SK-N-SH treated with all-trans-retinoic acid at 6 μM for 48 hours (cell line): ENCODE data around the gene RBM44.

Source experiments
- BACH2 ChIP-seq: fragments of 250-450 bp; sonication (Bioruptor Pico); IDR thresholded peaks from 2 replicates; pipeline ENCODE4 v1.9.0; 2021; ENCODE audit warnings: mild to moderate bottlenecking, borderline replicate concordance
- RARB ChIP-seq: fragments of 250-450 bp; sonication (Bioruptor Pico); IDR thresholded peaks from 2 replicates; pipeline ENCODE4 v1.8.0; 2021; ENCODE audit warnings: mild to moderate bottlenecking, moderate library complexity
- ZC3H10 ChIP-seq: fragments of 250-450 bp; sonication (Bioruptor Pico); IDR thresholded peaks from 2 replicates; pipeline ENCODE4 v1.5.1; 2021; ENCODE audit warnings: mild to moderate bottlenecking, moderate library complexity
- ZNF565 ChIP-seq: fragments of 450-650 bp; formaldehyde crosslinking; conservative IDR thresholded peaks from 2 replicates; pipeline ENCODE4 v1.5.0; 2020; ENCODE audit warnings: low read depth, mild to moderate bottlenecking, moderate library complexity
- TF ChIP-seq, protein P1 (sequence below): fragments of 250-450 bp; sonication (Bioruptor Pico); IDR thresholded peaks from 2 replicates; pipeline ENCODE4 v1.5.1; 2020; ENCODE audit warnings: low read depth, mild to moderate bottlenecking, moderate library complexity
- TF ChIP-seq, protein P2 (sequence below): fragments of 250-450 bp; sonication (Bioruptor Pico); IDR thresholded peaks from 2 replicates; pipeline ENCODE4 v1.8.0; 2021; ENCODE audit warnings: low read depth, mild to moderate bottlenecking, moderate library complexity, borderline replicate concordance
- TF ChIP-seq, protein P3 (sequence below): fragments of 250-450 bp; sonication (Bioruptor Pico); IDR thresholded peaks from 2 replicates; pipeline ENCODE4 v1.5.1; 2021; ENCODE audit warnings: mild to moderate bottlenecking, moderate library complexity
- TF ChIP-seq, protein P4 (sequence below): fragments of 250-450 bp; sonication (Bioruptor Pico); IDR thresholded peaks from 2 replicates; pipeline ENCODE4 v1.5.0; 2020; ENCODE audit warnings: mild to moderate bottlenecking, moderate library complexity

DNA sequence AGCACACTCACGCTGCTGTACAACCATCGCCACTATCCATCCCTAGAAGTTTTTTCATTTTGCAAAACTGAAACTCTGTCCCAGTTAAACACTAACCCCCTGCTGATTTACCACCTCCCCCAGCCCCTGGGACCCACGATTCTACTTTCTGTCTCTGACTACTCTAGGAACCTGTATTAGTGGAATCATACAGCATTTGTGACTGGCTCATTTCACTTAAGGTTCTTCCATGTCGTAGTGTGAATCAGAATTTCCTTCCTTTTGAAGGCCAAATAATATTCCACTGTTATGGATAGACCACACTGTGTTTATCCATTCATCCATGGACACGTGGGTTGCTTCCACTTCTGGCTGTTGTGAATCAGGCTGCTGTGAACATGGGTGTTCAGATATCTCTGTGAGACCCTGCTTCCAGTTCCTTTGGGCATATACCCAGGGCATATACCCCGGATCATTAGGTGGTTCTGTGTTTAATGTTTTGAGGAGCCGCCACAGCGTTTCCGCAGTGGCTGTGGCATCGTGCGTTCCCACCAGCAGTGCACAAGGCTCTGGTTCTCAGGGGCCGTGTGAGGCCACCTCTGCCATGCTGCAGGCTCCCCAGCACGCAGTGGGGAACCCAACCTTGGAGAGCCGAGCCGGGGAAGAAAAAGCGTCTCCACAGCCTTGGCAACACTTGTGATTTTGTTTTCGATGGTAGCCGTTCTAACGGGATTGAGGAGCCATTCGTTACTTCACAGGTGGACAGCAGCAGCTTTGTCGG, 70.9 kb downstream of the RBM44 start:
- TF ChIP-seq ZC3H10 (CRISPR knock-in tag) (no peak), RARB (CRISPR knock-in tag) (no peak), BACH2 (CRISPR knock-in tag) (no peak), ZNF565 (CRISPR knock-in tag) (no peak)
- TF ChIP-seq, protein P1, sequence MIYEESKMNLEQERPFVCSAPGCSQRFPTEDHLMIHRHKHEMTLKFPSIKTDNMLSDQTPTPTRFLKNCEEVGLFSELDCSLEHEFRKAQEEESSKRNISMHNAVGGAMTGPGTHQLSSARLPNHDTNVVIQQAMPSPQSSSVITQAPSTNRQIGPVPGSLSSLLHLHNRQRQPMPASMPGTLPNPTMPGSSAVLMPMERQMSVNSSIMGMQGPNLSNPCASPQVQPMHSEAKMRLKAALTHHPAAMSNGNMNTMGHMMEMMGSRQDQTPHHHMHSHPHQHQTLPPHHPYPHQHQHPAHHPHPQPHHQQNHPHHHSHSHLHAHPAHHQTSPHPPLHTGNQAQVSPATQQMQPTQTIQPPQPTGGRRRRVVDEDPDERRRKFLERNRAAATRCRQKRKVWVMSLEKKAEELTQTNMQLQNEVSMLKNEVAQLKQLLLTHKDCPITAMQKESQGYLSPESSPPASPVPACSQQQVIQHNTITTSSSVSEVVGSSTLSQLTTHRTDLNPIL, result no peak
- TF ChIP-seq, protein P2, sequence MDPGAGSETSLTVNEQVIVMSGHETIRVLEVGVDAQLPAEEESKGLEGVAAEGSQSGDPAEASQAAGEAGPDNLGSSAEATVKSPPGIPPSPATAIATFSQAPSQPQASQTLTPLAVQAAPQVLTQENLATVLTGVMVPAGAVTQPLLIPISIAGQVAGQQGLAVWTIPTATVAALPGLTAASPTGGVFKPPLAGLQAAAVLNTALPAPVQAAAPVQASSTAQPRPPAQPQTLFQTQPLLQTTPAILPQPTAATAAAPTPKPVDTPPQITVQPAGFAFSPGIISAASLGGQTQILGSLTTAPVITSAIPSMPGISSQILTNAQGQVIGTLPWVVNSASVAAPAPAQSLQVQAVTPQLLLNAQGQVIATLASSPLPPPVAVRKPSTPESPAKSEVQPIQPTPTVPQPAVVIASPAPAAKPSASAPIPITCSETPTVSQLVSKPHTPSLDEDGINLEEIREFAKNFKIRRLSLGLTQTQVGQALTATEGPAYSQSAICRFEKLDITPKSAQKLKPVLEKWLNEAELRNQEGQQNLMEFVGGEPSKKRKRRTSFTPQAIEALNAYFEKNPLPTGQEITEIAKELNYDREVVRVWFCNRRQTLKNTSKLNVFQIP (CRISPR knock-in tag), result no peak
- TF ChIP-seq, protein P3, sequence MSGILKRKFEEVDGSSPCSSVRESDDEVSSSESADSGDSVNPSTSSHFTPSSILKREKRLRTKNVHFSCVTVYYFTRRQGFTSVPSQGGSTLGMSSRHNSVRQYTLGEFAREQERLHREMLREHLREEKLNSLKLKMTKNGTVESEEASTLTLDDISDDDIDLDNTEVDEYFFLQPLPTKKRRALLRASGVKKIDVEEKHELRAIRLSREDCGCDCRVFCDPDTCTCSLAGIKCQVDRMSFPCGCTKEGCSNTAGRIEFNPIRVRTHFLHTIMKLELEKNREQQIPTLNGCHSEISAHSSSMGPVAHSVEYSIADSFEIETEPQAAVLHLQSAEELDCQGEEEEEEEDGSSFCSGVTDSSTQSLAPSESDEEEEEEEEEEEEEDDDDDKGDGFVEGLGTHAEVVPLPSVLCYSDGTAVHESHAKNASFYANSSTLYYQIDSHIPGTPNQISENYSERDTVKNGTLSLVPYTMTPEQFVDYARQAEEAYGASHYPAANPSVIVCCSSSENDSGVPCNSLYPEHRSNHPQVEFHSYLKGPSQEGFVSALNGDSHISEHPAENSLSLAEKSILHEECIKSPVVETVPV (CRISPR knock-in tag), result no peak
- TF ChIP-seq, protein P4, sequence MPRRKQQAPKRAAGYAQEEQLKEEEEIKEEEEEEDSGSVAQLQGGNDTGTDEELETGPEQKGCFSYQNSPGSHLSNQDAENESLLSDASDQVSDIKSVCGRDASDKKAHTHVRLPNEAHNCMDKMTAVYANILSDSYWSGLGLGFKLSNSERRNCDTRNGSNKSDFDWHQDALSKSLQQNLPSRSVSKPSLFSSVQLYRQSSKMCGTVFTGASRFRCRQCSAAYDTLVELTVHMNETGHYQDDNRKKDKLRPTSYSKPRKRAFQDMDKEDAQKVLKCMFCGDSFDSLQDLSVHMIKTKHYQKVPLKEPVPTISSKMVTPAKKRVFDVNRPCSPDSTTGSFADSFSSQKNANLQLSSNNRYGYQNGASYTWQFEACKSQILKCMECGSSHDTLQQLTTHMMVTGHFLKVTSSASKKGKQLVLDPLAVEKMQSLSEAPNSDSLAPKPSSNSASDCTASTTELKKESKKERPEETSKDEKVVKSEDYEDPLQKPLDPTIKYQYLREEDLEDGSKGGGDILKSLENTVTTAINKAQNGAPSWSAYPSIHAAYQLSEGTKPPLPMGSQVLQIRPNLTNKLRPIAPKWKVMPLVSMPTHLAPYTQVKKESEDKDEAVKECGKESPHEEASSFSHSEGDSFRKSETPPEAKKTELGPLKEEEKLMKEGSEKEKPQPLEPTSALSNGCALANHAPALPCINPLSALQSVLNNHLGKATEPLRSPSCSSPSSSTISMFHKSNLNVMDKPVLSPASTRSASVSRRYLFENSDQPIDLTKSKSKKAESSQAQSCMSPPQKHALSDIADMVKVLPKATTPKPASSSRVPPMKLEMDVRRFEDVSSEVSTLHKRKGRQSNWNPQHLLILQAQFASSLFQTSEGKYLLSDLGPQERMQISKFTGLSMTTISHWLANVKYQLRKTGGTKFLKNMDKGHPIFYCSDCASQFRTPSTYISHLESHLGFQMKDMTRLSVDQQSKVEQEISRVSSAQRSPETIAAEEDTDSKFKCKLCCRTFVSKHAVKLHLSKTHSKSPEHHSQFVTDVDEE (CRISPR knock-in tag), result no peak
